Activated naive CD8-positive, alpha-beta T cell treated with anti-CD3 and anti-CD28 coated beads, Interleukin-2, amount 50 U/mL, for 24 hours (primary cell): ENCODE data around the gene DHRS4L2.
"Not testable (repeated sequence)": the region's sequence is repeated elsewhere in the genome, so short reads cannot be mapped to it uniquely, and the experiment has no call there.

Experiments used
- ATAC-seq: fragments of 150-1000 bp; cut with Tn5 transposase; one replicate; pipeline ENCODE4 v1.10.0; 2021
- DNase-seq: peaks from one replicate; pipeline ENCODE4 v3.0.0; 2021
- H3K27ac Mint-ChIP-seq: one replicate; pipeline ENCODE4 v1.8.0; 2021; ENCODE audit warnings: mild to moderate bottlenecking, mixed read lengths
- H3K27me3 Mint-ChIP-seq: one replicate; pipeline ENCODE4 v1.8.0; 2021; ENCODE audit warnings: mixed read lengths
- H3K36me3 Mint-ChIP-seq: one replicate; pipeline ENCODE4 v1.8.0; 2021; ENCODE audit warnings: low read depth, mixed read lengths
- H3K4me1 Mint-ChIP-seq: one replicate; pipeline ENCODE4 v1.8.0; 2021; ENCODE audit warnings: mixed read lengths
- H3K4me3 Mint-ChIP-seq: one replicate; pipeline ENCODE4 v1.8.0; 2021; ENCODE audit warnings: mild to moderate bottlenecking, moderate library complexity, mixed read lengths
- H3K9me3 Mint-ChIP-seq: one replicate; pipeline ENCODE4 v1.8.0; 2021; ENCODE audit warnings: mixed read lengths

The DHRS4L2 gene

DNA sequence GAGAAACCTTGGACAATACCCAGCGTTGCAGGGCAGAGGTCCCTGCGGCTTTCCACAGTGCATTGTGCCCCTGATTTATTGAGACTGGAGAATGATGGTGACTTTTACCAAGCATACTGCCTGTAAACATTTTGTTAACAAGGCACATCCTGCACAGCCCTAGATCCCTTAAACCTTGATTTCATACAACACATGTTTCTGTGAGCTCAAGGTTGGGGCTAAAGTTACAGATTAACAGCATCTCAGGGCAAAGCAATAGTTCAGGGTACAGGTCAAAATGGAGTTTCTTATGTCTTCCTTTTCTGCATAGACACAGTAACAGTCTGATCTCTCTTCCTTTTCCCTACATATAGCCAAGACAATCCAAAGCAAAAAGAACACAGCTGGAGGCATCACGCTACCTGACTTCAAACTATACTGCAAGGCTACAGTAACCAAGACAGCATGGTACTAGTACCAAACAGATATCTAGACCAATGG lies 36.2 kb downstream of the DHRS4L2 start:
- DNase-seq, H3K9me3 Mint-ChIP-seq, ATAC-seq, H3K27ac Mint-ChIP-seq, H3K4me3 Mint-ChIP-seq, H3K36me3 Mint-ChIP-seq, H3K4me1 Mint-ChIP-seq, H3K27me3 Mint-ChIP-seq: not testable (repeated sequence)

DNA sequence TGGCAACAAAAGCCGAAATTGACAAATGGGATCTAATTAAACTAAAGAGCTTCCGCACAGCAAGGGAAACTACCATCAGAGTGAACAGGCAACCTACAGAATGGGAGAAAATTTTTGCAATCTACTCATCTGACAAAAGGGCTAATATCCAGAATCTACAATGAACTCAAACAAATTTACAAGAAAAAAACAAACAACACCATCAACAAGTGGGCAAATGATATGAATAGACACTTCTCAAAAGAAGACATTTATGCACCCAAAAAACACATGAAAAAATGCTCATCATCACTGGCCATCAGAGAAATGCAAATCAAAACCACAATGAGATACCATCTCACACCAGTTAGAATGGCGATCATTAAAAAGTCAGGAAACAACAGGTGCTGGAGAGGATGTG lies 41.0 kb downstream of the DHRS4L2 start:
- H3K27ac Mint-ChIP-seq, DNase-seq, H3K4me1 Mint-ChIP-seq, H3K27me3 Mint-ChIP-seq, H3K4me3 Mint-ChIP-seq, ATAC-seq, H3K36me3 Mint-ChIP-seq: not testable (repeated sequence)
- peaks cover 14% of the 10 kb centered on the region for H3K9me3 Mint-ChIP-seq

DNA sequence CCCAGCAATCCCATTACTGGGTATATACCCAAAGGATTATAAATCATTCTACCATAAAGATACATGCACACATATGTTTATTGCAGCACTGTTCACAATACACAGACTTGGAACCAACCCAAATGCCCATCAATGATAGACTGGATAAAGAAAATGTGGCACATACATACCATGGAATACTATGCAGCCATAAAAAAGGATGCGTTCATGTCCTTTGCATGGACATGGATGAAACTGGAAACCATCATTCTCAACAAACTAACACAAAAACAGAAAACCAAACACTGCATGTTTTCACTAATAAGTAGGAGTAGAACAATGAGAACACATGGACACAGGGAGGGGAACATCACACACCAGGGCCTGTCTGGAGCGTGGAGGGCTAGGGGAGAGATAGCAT lies 42.6 kb downstream of the DHRS4L2 start:
- H3K9me3 Mint-ChIP-seq: peaks cover 14% of the 10 kb centered on the region
- not testable (repeated sequence) for ATAC-seq, H3K4me3 Mint-ChIP-seq, DNase-seq, H3K27me3 Mint-ChIP-seq, H3K27ac Mint-ChIP-seq, H3K36me3 Mint-ChIP-seq, H3K4me1 Mint-ChIP-seq

DNA sequence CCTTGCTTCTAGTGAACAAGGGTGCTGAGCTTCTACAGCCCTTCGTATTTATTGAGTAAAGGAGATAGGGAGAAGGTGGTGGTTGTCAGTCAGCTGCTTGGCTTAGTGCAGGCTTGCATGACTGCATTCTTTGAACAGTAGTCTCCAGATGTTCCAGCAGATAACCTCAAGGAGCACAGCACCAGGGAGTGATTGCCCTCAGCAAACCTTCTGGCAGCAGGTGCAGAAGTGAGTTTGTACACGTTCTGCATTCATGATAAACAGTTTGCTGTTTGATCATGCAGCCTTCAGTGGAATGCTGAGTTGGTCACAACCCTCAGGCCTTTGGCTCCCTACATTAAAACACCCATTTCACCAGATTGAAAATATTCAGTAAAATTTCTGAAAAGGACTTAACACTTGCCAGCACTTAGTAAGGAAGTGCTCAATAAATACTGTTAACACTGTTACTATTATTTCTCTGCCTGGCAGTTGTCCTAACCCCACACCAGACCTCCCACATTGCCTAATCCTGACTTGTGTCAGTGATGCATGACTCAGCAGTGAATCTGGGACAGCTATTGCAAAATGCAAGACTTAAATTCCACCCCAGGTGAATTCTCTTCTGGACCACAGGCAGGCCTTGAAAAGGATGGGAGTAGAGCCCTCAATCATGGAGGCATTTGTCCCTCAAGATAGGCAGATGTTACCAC lies 44.1 kb downstream of the DHRS4L2 start:
- Mint-ChIP-seq H3K9me3 (peaks cover 14% of the 10 kb centered on the region), H3K4me1 (peaks cover 14% of the 10 kb centered on the region), H3K4me3 (no peak overlapping the region), H3K36me3 (no peaks in the 10 kb centered on the region), H3K27ac (no peak overlapping the region), H3K27me3 (peaks cover 2% of the 10 kb centered on the region)
- no peak for ATAC-seq
- no peak for DNase-seq

DNA sequence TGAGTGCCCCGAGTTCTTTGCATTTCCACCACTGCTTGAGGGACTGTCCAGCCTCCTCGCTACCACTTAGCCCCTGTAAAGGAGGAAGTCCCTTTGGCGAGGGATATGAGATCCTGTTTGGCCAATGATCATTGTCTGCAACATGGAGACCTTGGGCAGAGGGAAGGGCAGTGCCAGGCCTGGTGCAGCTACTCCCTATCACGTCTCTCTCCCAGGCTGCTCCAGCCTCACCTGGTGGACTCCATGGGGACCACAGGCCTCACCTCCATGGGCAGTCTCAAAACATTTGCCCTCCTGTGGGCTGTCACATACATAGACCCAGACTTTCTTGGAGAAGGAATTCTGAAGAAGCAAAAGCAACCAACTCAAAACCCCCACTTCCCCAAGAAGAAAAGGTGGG lies 47.0 kb downstream of the DHRS4L2 start:
- DNase-seq: not testable (repeated sequence)

DNA sequence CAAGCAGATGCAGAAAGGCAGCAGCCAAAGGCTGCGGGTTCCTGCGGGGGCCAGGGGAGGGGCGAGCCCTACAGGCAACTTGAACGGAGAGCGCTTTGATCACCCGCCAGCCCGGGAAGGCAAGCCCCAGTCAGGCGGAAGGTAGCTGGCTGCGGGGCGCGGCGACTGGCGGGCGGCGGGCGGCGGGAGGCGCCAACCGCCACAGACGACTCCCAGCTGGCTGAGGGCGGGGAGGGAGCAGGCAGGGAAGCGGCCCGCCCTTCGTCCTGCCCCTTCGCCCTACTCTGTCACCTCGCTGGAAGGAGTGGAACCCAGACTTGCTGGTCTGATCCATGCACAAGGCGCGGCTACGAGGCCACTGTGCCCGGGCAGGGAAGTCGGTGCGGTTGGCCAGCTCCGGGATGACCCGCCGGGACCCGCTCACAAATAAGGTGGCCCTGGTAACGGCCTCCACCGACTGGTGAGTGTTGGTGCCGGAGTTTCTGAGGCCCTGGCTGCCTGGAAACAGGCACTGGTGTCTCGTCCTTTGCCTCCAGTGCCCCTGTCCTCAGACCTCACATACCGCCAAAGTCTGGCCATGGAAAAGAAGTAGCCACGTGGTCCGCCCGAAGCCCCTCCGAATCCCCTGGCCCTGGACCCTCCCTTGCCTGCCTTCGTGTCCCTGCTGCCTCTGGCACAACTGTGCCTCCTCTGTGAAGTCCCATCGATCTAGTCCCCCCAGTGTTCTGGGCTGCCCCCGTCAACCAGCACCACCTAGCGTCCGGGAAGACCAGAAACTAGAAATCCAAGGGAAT lies 47.6 kb downstream of the DHRS4L2 start:
- ATAC-seq: peak; percentile 88
- Mint-ChIP-seq H3K4me1 (peaks cover 14% of the 10 kb centered on the region), H3K27me3 (peaks cover 2% of the 10 kb centered on the region), H3K27ac (peak overlapping the region; percentile 95), H3K36me3 (no peaks in the 10 kb centered on the region), H3K4me3 (peak overlapping the region; percentile 94), H3K9me3 (peaks cover 8% of the 10 kb centered on the region)
- DNase-seq: peak; percentile 73

More for the DNA sequence above, 47.0 kb downstream of the DHRS4L2 start:
- H3K9me3 Mint-ChIP-seq: peaks cover 14% of the 10 kb centered on the region
- not testable (repeated sequence) for H3K36me3 Mint-ChIP-seq, H3K27me3 Mint-ChIP-seq, ATAC-seq
- H3K27ac Mint-ChIP-seq: peak overlapping the region; percentile 35
- peaks cover 14% of the 10 kb centered on the region for H3K4me1 Mint-ChIP-seq
- peak overlapping the region; percentile 94 for H3K4me3 Mint-ChIP-seq

DNA sequence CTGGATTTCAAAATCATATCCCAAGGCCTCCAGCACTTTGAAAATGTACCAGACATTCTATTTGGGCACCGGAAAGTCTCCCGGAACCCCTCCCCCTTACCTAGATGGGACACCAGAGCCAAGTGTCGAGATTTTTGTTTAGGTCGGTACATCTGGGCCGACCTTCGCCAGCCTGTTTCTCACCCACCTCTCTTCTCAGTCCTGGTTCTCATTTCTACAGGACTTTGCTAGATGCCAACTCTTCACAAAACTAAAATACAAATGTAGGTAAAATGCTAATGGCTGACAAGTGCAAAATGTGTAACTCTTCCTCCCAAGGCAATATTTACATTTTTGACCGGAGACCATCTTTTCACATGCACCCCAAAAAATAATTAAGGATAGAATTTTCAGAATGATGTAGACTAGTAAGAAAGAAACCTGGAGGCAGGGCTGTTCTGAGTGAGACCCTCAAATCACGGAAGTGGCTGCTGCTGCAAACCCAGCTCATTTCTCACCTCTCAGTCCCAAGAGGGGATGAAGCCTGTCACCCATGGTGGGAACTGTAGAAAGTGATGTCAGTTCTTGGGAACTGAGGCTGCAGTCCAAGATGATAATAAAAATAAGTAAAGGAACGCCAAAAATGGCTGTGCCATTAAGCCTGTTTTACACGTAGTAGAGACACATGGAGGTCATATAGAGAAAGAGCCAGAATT lies 48.4 kb downstream of the DHRS4L2 start:
- Mint-ChIP-seq H3K27ac (peak overlapping the region; percentile 95), H3K4me3 (peak overlapping the region; percentile 94), H3K4me1 (peaks cover 14% of the 10 kb centered on the region)
- not testable (repeated sequence) for H3K9me3 Mint-ChIP-seq, H3K36me3 Mint-ChIP-seq, H3K27me3 Mint-ChIP-seq, ATAC-seq, DNase-seq

DNA sequence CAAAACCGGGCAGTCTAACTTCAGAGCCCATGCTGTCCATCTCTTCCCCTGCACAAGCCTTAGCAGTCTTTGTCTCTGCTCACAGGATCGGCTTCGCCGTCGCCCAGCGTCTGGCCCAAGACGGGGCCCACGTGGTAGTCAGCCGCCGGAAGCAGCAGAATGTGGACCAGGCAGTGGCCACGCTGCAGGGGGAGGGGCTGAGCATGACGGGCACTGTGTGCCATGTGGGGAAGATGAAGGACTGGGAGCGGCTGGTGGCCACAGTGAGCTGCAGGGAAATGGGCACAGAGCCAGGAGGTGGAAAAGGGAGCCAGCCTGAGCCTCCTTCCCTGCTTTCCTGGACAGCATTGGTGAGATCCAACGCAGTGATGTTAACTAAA lies 48.9 kb downstream of the DHRS4L2 start:
- ATAC-seq (no peak), DNase-seq (no peak)
- H3K27ac Mint-ChIP-seq: no peak overlapping the region
- H3K27me3 Mint-ChIP-seq: peaks cover 3% of the 10 kb centered on the region
- no peaks in the 10 kb centered on the region for H3K9me3 Mint-ChIP-seq
- H3K4me3 Mint-ChIP-seq: no peak overlapping the region
- H3K4me1 Mint-ChIP-seq: peaks cover 14% of the 10 kb centered on the region
- no peaks in the 10 kb centered on the region for H3K36me3 Mint-ChIP-seq

DNA sequence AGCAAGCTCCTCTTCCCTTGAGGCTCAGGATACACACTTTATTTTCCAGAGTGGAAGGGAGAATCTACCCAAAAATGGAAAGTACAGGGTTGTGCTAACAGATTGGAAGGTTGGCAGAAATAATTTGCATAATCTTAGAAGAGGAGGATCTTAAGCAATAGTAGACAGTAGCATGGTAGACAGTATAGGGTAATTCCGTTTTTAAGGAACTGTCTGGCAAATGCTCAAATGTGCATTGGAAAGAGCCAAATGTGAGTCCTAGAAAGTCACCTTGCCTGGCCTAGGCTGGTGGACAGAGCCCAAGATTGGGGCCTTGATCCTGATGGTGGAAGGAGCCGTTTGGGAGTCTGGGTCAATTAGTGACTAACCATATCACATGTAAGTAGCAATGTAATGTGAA lies 50.0 kb downstream of the DHRS4L2 start:
- Mint-ChIP-seq H3K27ac (no peak overlapping the region), H3K9me3 (no peaks in the 10 kb centered on the region), H3K27me3 (peaks cover 3% of the 10 kb centered on the region), H3K4me3 (no peak overlapping the region), H3K36me3 (no peaks in the 10 kb centered on the region), H3K4me1 (peaks cover 14% of the 10 kb centered on the region)
- ATAC-seq (no peak), DNase-seq (no peak)

DNA sequence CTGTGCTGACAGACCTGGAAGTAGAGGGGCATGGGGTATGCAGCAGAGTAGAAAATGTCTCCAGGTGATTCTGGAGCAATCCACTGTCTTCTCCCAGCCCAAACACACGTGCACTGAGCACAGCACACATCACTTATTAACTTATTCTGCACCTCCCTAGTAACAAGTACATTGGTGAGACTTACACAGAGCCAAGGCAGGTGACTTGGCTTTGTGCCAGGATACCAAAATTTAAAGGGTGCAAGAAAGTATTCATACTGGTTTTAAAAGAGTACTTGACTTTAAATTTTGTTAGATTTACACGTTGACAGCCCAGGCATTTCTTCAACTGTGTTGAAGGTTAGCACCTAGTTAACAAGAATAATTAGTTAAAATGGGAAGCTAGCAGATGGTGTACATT lies 52.0 kb downstream of the DHRS4L2 start:
- ATAC-seq: no peak
- Mint-ChIP-seq H3K4me3 (no peak overlapping the region), H3K36me3 (no peaks in the 10 kb centered on the region), H3K4me1 (peaks cover 25% of the 10 kb centered on the region), H3K27me3 (peaks cover 3% of the 10 kb centered on the region), H3K9me3 (no peaks in the 10 kb centered on the region), H3K27ac (no peak overlapping the region)
- no peak for DNase-seq

DNA sequence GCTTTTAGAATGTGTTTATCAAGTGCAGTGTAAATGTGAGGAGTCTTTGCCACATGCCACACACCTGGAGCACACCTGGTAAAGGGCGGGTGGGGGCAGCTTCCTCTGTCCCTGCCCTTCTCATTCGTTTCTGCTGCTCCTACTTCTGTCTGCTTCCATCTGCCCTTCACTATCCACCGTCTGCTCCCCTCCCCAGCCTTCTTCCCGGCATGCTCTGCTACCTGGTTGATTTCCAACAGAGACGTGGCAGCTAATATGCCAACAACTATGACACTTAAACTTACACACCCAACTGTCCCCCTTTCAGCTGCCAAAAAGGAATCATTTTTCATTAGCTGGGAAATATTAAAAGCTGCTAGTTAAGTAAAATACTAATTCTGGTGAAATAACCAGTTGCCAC lies 54.0 kb downstream of the DHRS4L2 start:
- H3K36me3 Mint-ChIP-seq: no peaks in the 10 kb centered on the region
- DNase-seq (no peak), ATAC-seq (no peak)
- no peak overlapping the region for H3K27ac Mint-ChIP-seq
- no peak overlapping the region for H3K4me3 Mint-ChIP-seq
- no peaks in the 10 kb centered on the region for H3K9me3 Mint-ChIP-seq
- peaks cover 11% of the 10 kb centered on the region for H3K4me1 Mint-ChIP-seq
- peaks cover 3% of the 10 kb centered on the region for H3K27me3 Mint-ChIP-seq

DNA sequence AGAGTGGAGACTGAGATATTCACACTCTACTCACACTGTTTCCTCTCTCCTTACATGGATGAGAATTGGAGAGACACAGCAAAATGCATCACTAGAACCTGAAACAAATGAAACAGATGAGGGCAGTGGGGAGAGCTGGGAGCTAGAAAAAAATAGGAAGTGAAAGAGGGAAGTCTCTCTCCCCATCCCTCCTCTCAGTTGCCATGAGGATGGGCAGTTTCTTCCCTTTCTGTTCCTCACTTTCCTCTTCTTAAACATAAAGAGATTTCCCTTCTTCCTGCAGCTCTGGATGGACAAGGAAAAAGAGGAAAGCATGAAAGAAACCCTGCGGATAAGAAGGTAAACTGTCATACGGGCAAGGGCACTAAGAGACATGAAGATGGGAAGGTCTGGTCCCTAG lies 60.3 kb downstream of the DHRS4L2 start:
- H3K9me3 Mint-ChIP-seq, ATAC-seq, H3K27ac Mint-ChIP-seq, H3K36me3 Mint-ChIP-seq, DNase-seq, H3K4me3 Mint-ChIP-seq: not testable (repeated sequence)
- peaks cover 36% of the 10 kb centered on the region for H3K4me1 Mint-ChIP-seq
- H3K27me3 Mint-ChIP-seq: peaks cover 21% of the 10 kb centered on the region

DNA sequence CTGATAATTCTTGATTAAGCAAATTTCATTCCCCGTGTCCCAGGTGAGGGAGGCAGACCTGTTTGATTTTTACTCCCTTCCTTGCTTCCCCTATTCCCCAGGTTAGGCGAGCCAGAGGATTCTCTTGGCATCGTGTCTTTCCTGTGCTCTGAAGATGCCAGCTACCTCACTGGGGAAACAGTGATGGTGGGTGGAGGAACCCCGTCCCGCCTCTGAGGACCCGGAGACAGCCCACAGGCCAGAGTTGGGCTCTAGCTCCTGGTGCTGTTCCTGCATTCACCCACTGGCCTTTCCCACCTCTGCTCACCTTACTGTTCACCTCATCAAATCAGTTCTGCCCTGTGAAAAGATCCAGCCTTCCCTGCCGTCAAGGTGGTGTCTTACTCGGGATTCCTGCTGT lies 62.0 kb downstream of the DHRS4L2 start:
- Mint-ChIP-seq H3K27me3 (peaks cover 26% of the 10 kb centered on the region), H3K4me3 (peak overlapping the region; percentile 70), H3K4me1 (peaks cover 30% of the 10 kb centered on the region), H3K27ac (peak overlapping the region; percentile 68)
- not testable (repeated sequence) for H3K36me3 Mint-ChIP-seq, H3K9me3 Mint-ChIP-seq, ATAC-seq, DNase-seq

DNA sequence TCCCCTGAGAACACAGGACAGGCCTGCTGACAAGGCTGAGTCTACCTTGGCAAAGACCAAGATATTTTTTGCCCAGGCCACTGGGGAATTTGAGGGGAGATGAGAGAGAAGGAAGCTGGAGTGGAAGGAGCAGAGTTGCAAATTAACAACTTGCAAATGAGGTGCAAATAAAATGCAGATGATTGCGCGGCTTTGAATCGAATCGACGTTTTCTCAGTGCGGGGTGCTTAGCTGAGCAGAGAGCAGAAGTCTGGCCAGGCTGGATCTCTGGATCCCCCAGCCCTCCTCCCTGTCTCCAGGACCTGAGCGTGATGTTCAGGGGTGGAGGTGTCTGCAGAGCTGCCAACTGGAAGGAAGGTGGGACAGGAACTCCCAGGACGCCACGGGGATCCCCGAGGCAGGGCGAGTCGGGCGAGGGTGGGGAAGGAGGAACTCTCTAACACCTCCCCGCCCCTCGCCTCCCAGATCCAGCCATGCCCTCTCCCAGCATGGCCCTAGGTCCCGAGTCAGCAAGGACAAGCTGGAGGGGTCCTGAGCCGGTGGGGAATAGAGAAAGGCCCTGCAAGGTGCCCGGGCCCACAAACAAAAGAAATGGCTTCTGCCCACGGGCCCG lies 62.6 kb downstream of the DHRS4L2 start:
- Mint-ChIP-seq H3K9me3 (no peaks in the 10 kb centered on the region), H3K27ac (peak overlapping the region; percentile 68), H3K4me1 (peaks cover 30% of the 10 kb centered on the region), H3K27me3 (peaks cover 27% of the 10 kb centered on the region), H3K4me3 (peak overlapping the region; percentile 70), H3K36me3 (no peaks in the 10 kb centered on the region)
- no peak for DNase-seq
- ATAC-seq: no peak
